HG02938 (cell line): ENCODE measurements around the gene RAB11FIP2.

Experiments used
- ATAC-seq: cut with Tn5 transposase; IDR thresholded peaks from one replicate; pipeline ENCODE4 v1.9.1; 2021; ENCODE audit warnings: mild to moderate bottlenecking, moderate library complexity; ENCODE audit not compliant: unreplicated experiment

The RAB11FIP2 gene

DNA sequence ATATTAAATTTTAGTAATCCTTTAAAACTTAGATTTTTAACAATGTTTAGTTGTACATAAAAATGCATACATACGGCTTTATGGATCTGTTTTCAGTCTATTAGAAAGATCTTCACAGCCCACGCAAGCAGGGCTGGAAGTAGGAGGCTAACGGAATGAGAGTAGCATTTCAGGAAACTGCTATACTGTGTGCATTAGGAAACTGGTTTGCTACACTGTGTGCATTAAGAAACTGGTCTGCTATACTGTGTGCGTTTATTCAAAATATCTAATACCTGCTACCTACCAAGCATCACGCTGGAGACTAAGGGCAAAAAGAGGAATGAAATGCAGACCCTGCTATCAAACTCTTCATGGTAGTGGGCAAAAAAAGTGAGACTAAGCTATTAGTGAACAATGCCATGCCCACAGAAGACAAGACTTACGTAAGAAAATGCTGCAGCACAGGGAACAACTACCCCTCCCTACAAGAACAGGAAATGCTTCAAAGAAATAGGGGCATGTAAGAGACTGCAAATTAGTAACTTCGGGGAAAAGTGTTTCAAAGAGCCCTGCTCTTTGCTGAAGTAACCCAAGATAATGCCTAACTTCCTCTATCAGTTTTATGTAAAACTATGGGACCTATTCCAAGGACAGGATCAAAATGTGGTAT lies 11.3 kb downstream of the RAB11FIP2 start:
- ATAC-seq = no peak

DNA sequence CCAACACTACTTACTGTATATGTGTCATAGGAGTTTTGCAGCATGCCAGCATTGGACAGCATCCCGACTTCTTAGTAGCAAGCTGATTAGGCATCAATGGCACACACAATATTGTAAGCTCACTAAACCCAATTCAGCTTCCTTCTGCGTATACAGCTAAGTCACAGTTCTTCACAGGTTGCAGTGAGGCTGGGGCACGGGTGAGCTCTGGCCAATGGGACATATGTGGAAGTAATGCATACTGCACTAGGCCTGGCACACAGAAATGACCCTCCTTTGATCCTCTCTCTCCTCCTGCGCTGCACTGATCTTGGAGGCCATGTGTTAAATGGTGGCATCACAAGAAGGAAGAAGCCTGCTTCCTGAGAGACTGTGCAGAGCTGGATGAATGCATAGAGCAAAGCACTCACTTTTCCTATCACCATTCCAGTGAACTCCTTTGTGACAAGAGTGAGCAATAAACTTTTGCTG lies 11.9 kb downstream of the RAB11FIP2 start:
- no peak for ATAC-seq

DNA sequence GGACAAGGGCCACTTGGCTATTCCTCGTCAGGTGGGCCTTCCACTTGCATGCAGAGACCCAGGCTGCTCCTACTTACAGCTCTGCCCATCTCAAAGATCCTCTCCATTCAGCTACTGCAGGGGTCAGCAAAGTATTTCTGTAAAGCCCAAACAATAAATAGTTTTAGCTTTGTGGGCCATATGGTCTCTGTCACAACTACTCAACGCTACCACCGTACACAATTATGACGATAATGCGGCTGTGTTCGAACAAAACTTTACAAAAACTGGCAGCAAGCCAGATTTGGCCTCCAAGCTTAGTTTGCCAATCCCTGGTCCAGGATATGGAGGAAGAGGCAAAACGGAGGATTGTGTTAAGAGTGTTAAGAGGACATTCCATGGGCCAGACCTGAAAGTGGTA lies 12.8 kb downstream of the RAB11FIP2 start:
- ATAC-seq = no peak

DNA sequence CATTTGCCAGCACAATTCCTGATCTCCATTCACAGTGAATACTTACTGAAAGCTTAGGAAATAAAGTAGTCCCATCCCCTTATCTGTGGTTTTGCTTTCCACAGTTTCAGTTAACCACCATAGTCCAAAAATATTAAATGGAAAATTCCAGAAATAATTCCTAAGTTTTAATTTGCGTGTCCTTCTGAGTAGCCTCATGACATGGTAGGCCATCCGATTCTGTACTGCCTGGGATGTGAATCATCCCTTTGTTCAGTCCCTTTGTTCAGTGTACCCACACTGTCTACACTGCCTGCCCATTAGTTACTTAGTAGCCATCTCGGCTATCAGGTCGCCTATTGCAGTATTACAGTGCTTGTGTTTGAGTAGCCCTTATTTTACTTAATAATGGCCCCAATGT lies 14.2 kb downstream of the RAB11FIP2 start:
- ATAC-seq = no peak

DNA sequence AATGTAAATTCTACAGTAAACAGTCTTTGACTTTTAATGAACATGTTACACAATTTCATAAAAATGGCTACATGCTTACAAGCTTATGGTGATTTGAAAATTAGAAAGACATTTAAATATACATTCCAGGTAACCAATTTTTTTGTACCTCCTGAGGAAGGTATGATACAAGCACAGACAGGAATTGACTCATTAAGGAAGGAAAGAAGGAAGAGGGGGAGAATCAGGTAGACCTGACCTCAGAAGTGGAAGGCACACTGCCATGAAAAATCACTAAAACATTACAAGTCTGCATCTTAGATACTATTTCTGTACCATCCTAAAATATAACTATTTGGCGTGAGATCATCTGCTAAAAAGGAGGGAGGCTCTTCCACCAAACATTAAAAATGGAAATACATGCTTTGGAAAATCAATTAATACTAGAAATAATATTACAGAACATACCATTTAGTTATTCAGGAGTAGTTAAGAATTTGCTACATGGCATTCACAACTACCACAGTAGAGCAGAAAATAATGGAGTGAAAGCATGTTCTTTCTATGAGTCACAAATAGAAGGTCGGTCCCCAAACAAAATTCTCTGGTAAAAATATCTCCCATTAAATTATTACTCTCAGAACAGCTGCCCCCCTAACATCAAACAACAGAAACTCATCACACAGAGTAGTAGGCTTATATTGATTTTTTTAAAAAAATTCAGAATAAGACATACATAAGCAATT lies 15.2 kb downstream of the RAB11FIP2 start:
- ATAC-seq = no peak

DNA sequence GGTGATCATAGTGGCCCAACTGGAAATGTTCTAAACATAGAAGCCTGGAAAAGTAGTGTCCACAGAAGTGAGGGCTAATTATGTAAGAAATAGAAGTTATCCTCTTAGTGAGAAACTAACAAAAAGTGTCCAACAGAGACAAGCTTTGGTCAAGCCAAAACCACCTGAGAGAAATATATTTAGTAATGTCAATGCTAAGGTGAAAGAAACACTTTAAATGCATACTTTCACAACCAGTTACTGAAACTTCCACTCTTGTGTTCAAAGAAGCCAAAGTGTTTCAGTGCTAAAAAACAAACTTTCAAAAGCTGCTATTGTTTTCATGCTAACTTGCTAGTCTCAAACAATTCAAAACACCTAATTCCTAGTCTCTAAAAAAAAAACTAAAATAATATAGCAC lies 18.1 kb downstream of the RAB11FIP2 start:
- ATAC-seq = peak; percentile 97

DNA sequence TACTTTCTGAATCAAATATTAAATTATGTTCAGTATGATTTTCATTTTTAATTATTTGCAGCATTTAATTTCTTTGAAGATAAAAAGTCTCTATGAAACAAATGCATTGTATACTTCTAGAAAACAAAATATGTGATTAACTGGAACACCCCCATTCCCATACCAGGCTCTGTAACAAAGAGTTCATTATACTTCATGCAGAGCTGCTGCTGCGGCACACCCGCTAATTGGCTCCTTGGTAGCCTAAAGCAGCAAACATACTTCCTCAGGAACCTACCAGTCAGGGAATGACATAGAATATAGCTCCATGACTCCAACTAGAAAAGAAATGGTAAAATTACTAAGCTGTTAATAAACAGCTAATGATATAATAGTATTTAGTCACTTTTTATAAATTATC lies 19.3 kb downstream of the RAB11FIP2 start:
- ATAC-seq = no peak

DNA sequence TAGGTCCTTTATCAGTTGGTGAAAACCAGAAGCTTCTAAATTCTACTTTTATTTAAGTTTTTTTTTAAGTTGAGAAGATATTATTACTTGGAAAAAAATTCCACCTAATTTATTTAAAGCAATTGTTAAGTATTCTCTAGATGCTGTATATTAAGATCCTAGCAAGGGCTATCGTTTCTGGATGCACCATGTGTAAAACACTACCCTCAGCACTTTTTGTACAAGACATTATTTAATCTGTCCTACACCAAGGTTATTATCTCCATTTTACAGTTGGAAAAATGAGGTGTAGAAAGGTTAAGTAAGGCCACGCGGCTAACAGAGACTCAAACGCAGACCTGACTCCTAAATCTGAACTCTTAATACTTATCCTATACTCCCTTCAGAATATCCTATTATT lies 19.8 kb downstream of the RAB11FIP2 start:
- no peak for ATAC-seq

DNA sequence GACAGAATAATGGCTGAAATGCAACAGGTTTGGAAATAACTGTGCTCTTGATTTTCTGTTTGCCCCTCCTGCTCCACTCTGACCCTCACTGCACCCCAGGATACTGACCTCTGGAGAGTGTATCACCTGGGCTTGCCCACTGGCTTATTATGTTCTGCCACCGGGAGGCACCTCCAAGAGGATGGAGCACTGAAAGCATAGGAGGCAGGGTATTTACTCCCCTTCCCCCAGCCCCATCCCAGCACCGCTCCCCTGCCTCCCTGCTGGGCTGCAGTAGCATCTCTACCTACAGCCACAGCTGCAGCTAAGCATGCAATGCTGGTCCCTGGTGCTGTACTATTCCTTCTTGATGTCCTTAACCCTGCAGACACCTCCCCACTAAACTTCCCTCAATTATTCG lies 26.4 kb downstream of the RAB11FIP2 start:
- no peak for ATAC-seq

DNA sequence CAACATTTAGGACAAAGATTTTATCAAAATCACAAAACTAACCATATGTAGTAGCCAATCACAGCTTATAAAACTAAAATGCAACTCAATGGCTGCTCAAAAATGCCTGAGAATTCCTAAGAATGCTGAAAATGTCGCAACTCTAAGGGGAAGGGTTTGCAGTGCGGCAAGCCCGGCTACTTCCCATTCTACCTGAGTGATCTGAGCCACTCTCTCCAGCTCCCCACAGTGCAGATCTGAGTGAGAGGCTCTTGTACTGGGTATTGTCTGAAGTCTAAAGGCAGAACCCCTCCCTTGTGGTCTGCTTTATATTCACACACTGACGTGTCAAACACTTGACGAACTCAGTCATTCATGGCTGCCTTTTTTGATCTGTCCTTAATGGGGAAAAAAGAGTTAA lies 28.9 kb downstream of the RAB11FIP2 start:
- no peak for ATAC-seq

DNA sequence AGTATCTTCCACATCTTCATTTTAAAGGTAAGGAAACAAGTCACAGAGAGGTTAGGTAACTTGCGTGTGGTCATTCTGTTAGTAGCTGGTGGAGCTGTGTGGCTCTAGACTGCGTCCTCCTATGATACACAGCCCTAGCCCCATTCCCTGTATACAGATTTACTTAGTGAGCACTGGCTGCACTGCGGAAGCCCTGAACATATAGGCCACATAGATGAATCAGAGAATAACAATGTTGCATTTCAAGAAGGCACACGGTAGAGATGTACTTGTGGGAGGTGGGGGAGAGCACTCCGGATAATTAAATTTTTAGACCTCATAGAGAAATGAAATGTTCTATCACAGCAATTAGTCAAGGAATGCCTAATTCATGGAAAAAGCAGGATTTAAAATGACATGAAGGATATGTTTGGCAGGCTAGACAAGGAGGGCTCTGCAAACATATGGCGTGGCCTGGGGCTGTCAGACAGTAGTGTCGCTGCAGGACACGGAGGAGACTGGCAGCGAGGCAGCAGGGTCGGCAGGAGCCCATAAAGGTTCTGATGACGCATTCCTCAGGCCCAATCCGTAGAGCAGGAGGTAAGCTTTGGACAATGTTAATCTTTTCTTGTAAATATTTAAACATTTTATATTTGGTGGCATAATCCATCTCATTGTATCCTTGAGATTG lies 29.5 kb downstream of the RAB11FIP2 start:
- no peak for ATAC-seq

DNA sequence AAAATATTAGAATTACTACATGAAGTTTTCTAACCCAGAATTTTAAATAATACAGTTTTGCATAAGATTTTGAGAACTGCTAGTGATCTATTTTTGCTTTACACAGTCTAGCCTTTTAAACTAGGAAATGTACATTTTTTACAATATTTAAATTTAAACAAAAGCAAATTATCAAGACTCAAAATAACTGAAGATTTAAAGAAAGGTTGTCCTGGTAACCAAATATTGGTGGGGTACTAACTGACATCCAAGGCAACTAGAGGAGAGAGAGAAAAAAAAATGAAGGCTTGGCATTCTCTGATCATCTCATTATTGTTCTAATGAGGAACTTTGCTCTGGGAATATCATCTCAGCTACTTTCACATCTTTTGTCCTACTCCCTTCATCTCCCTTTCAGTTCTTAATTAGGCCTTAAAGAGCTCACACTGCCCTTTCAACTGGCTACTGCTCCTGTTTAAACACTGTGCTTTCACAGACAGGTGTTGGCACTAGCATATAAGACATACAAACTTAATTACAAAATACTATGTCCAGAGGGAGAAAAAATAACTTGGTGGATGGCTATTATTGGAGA lies 33.7 kb downstream of the RAB11FIP2 start:
- no peak for ATAC-seq

DNA sequence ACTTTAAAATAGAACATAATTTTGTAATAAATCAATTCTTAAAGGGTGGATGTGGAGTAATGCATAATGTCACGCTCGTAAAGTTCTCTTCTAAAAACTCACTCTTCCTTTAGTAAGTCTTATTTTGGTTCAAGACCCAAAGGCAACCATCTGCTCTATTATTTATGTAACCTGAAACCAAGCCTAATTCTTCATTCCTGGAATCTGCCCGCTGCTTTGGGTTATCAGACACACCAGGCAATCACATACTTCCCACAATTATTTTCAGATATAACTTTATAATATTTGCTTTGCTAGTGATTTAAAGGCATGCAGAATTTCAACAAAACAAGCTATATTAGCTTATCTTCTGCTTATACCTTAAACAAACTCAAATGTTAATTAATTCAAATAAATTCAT lies 39.0 kb downstream of the RAB11FIP2 start:
- ATAC-seq = no peak

DNA sequence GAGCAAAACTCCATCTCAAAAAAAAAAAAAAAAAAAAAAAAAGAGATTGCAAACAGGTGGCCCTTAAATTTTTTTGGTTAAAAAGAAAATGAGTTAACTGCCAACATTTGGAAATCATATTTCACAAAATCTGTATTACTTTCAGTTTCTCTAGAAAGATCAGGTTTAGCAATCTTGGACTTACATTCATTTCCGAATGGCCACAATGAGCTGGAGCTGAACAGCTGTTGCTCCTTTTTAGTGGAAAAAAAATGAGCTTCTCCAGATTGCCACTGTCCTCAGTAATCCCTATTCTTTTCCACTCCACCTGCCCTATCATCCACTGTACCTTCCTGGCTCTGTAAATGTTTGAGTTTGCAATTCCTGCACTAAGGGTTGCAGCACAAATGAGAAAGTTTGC lies 43.6 kb downstream of the RAB11FIP2 start:
- ATAC-seq = no peak

DNA sequence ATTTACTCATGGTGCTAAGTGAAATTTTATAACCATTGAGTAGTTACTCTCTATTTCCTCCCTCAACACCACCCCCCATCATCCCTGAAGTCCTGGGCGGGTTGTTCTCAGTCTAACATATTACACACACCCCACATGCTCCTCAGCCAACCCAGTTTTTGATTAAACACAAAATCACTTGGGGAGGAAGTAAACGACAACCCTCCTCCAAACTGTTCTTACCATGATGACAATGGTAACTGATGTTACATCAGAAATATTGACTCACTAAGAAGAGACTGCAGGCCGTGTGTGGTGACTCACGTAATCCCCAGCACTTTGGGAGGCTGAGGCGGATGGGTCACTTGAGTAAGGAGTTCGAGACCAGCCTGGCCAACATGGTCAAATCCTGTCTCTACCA lies 44.2 kb downstream of the RAB11FIP2 start:
- ATAC-seq = no peak

DNA sequence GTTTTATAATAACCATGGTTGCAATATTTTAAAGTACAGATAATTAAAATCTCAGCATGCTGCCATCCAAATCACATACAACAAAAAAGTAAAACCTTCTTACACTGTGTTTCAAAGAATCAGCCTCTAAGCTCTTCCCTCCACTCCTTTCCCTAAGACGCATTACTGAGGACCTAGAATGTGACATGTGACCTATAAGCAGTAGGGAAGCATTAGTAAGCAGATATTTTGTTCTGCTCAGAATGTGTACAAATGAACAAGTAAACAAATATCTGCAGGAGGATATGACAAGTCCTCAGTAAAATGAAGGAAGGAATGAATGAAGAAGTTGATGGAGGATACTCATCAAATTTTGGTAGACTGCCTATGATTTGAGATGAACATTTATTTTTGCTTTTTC lies 49.1 kb downstream of the RAB11FIP2 start:
- ATAC-seq = no peak

DNA sequence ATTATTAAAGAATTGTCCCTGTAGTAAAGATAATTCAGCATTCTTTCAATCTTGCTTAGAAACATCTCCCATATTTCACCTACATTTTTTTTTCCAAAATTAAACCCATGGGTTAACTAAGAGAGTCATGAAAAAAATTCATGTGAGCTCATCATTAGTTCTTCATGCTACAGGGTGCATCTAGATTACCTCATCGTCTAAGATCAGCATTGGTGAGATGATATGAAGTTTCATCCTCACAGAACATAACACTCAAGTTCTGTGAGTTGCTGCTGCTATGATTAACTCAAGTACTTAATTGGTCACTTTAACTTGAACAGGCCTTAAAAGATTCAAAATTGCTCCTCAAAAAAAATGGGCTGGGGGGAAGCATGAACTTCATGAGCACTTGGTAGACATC lies 50.0 kb downstream of the RAB11FIP2 start:
- no peak for ATAC-seq

DNA sequence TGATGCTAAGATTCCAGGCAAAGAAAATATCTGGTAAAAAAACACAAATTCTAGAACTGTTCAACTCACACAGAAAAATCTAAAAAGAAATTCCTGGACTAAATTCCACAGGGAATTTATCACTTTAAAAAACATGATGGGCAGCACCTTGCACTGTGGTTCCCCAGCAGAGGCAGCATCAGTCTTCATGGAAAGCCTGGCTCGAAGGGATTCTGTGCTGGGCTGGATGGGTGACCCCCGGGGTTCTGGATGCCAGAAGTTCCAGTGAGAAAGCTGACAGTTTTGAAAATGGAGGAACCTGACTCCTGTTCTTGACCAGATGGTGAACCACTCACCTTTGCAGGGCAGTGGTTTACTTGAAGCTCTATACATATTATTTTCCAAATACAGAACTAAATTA lies 52.0 kb downstream of the RAB11FIP2 start:
- ATAC-seq = no peak

DNA sequence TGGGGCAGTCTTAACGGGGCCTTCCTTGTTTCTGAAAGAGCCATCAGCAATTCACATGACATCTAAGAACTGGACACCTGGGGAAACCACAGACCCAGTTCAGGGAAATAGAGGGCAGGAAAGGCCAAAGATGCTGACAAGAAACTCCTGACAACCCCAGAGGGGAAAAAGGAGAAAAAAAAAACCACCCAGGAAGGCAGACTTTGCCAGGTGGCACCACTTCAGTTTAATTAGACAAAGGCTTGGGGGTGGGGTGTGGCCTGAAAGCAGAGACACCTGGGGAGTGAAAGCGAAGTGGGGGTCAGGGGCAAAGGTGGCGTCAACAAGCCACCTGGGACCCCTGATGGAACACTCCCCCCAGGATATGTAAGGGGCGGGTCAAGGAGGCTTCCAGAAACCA lies 53.6 kb downstream of the RAB11FIP2 start:
- no peak for ATAC-seq

DNA sequence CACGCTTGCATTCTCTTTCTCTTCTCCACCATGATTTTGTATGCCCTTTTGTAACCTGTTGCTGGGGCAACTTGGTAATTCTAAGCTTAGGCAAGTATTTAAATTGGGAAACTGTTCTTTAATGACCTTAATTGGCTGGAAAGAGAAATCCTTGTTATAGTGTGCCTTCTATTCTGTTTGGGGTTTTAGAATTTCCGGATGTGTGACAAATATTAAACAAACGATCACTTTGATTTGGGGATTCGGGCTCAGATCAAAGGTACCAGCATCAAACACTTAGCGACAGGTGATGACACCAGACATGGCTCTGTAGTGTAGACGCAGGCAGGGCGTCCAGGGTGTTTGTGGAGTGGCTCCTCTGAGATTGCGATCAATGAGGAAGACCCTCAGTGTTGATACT lies 55.0 kb downstream of the RAB11FIP2 start:
- ATAC-seq = no peak

DNA sequence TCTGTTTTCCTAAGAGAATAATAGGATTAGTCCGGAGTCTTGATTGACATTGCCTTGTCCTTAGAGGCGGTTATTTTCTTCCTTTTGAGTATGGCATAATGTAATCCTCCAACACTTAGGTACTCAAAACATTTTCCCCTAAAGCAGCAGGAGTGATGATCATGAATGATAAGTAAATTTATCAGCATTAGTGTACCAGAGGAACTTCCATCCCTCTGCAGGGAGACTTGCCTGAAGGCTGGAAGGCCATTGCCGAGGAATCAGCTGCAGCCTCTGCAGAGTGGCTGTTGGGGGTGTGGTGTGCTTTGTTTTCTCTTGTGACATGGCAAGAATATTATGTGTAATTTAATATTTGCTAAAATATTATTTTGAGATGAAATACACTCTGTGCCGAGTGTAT lies 56.8 kb downstream of the RAB11FIP2 start:
- no peak for ATAC-seq

DNA sequence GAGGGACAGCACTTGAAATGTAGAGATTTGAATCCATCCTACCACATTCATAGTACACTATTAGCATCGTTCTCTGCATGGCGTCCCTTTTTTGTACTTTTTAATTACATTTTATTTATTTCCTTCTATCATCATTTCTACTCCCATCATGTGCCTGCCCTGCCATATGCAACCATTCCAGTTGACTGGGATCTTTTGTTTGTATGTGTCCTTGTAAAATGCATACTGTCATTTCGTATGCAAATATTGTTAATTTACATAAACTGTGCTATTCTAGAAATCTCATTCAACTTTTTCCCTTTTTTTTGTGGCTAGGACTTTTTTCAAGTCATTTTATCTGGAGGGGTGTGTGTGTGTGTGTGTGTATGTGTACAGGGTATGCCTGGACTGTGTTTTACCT lies 57.9 kb downstream of the RAB11FIP2 start:
- no peak for ATAC-seq
